GM19468 (cell line): ENCODE data around the gene VWCE.

ENCODE experiments used
- ATAC-seq: cut with Tn5 transposase; IDR thresholded peaks from one replicate; pipeline ENCODE4 v1.9.1; 2021; ENCODE audit warnings: mild to moderate bottlenecking, moderate library complexity, moderate number of reproducible peaks; ENCODE audit not compliant: unreplicated experiment; ENCODE audit errors: extremely low read depth

Gene VWCE

DNA sequence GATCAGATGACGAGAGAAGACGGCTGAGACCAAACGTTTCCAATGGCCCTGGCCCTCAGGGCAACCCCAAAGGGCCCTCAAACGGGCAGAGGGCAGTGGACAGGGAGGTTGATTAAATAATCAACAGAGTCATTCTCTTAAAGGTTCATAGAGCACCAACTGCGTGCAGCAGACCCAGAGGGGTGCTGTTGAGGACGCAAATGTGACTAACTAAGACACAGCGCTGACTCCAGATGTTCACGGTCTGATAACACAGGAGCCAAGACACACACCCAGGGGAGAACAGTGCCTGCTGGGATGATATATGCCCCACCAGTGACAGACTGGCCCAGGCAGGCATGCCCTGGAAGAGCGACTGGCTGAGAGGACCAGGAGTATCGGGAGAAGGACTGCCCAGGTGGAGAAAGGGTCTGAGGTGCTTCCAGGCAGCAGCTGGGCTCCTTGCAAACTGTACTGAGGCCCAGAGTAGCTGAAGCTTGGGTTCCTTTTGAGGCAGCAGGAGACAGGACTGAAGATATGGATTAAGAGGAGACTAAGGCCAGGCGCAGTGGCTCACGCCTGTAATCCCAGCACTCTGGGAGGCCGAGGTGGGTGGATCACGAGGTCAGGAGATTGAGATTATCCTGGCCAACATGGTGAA lies 7.7 kb downstream of the VWCE start:
- ATAC-seq = no peak

DNA sequence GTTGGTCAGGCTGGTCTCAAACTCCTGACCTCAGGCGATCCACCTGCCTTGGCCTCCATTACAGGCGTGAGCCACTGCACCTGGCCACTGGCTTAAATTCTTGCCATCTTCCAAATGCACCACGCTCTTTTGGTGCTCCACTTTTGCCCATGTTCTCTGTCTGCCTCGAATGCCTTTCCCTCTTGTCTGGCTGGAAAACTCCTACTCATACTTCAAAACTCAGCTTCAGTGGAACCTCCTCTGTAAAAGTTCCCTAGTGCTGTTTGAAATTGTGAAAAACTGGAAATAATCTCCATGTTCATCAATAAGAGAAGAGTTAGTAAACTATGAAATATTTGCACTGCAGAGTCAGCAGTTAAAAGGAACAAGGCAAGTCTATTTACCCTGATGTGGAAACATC lies 11.5 kb downstream of the VWCE start:
- ATAC-seq = no peak

DNA sequence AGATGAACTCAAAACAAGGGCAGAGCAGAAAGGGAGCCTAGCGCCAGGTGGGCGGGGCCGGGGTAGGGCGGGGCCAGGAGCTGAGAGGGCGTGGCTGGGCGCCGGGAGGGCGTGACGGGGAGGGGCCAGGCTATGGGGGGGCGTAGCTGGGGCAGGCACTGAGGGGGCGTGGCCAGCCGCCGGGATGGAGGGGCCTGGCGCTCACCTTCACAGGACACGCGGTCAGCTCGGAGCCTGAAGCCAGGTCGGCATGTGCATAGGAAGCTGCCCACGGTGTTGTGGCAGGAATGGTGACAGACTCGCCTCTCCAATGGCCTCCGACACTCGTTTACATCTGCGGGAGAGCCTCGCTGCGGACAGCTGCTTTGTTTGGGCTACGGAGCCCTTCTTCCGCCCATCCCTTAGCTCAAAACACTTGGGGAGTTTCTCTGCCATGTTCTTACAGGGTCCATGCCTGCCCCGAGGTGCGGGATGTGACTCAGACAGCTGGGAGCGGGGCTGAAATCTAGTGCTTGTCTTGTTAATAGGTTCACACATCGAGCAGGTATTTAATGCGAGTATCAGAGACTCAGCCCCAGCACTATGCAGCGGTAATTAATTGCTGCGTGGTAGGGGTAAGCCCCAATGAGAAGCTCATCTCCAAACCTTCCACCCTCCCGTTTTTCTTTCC lies 13.4 kb downstream of the VWCE start:
- ATAC-seq = no peak

DNA sequence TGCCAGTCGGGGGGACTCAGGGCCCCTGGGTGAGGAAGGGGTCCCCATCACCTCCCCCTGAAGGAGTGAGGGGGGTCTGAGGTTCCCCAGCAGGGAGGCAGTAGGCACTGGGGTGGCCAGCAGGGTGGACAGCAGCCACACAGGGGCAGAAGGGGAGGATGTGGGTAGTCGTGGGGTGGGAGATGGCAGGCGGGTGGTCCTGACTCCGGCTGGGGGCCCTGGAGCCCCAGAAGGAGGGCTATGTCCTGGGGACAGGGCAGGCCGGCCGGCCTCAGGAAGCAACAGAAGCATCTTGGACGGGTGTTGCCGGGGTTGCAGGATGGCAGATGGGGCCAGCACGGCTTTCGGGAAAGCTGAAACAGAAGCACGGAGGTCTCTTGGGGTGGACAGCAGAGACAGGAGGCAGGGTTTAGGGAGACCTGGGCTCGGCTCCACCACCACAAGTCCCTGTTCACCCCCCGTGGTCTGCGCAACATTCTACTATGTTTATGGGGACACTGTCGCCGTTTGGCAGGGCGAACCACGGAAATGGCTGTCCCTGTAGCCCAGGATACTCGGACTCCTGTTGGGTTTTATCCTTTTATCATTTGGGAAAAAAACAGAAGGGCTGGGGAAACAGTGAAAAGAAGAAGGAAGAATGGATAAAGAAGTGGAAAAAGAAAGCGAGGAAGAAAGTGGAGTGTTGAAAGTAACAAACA lies 14.1 kb downstream of the VWCE start:
- ATAC-seq = no peak

DNA sequence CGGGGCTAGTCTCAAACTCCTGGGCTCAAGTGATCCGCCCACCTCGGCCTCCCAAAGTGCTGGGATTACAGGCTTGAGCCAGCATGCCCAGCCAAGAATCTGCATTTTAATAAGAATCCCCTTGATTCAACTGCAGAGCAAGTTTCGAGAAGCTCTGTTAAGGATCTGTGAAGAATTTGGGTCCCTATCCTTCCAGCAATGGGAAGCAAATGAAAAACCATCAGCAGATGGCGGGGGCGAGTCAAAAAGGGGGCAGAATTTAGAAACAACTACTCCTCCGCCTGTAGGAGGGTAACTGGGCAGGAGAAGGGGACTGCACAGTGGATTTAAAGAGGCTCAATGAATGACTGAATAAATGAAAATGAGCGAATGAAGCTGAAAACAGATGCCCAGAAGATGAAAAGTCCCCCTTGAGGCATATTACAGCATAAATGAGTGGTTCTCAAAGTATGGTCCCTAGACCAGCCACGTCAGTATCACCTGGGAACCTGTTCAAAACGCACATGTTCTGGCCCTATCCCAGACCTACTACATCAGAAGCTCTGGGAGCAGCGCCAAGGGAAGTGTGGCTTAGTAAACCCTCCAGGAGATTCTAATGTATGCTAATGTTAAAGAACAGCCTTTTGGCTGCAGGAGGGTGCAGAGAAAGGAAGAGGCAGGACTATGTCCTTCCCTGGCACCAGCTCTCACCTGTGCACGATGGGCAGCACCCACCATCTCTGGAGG lies 15.0 kb downstream of the VWCE start:
- no peak for ATAC-seq

DNA sequence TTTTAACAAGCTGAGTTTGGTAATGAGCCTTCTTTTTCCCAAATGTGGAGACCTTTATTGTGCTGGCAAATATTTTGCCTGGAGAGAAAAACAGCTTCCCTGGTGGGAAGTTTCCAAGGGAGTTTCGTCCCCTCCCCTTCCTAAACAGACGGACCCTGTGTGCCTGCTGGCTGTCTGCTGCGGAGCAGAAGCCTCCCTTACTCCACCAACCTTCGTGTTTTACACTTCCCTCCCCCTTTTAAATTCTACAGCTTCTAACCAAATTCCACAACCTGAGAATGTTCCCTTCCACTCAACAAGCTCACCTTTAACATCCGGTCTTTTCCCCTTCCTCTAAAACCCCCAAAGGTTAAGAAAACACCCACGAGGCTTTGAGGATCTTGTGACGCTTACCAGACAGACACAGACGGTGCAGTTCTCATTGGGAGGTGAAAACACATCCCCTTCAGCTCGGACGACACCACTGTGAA lies 17.1 kb downstream of the VWCE start:
- ATAC-seq = no peak

DNA sequence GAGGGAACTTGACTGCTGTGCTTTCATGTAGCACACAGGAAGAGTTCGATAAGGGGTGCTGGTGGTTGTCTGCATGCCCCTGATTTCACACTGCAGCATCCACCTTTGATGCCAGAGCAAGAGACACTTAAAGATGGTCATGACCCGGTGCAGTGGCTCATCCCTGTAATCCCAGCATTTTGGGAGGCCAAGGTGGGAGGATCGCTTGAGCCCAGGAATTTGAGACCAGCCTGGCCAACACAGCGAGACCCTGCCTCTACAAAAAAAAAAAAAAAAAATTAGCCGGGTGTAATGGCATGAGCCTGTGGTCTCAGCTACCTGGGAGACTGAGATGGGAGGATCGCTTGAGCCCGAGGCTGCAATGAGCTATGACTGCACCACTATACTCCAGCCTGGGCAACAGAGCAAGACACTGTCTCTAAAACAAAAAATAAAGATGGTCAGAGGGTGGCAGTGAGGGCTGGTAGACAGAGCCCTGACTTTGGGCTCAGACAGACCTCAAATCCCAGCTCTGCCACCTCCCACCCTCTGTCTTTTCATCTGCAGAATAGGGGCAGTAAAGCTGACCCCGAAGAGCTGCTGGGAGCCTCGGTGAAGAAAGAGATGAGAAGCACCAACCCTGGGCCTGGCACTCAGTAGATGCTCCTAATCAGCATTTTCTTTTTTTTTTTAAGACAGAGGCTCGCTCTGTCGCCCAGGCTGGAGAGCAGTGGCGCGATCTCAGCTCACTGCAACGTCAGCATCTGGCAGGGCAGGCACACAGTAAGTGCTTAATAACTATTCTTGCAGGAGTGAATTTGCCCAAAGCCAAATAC lies 17.7 kb downstream of the VWCE start:
- no peak for ATAC-seq

DNA sequence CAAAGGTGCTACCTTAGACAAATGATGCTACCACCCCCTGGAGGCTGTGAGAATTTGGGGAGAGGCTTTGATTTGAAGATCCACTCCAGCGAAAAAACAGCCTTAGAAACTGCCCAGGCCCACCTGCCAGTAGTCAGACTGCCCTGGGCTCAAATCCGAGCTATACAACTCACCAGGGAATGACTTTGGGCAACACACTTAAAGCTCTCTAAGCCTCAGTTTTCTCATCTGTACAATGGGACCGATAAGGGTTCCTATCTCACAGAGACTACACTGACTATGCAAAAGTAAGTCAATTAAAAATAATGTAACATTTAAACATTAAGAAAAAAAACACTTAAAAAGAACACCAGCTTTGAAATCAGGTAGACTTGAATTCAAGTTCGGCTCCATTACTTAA lies 19.9 kb downstream of the VWCE start:
- ATAC-seq = no peak

DNA sequence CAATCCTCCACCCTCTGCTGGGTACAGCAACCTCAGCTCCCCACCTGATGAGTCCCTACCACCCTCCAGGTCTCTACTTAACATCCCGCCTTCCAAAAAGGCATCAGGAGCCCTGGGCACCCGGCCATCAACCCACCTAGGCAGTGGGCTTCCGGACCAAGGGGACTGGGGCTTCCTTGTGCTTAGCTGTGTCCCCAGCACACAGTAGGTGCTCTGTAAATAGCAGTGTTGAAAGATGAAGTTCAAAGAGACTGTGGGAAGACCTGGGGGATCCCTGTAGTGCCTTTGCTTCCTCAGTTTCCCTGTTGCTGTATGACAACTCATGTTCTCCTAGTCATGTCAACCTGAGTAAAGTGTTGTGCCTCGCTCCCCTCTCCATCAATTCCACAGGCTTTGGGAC lies 21.0 kb downstream of the VWCE start:
- no peak for ATAC-seq

DNA sequence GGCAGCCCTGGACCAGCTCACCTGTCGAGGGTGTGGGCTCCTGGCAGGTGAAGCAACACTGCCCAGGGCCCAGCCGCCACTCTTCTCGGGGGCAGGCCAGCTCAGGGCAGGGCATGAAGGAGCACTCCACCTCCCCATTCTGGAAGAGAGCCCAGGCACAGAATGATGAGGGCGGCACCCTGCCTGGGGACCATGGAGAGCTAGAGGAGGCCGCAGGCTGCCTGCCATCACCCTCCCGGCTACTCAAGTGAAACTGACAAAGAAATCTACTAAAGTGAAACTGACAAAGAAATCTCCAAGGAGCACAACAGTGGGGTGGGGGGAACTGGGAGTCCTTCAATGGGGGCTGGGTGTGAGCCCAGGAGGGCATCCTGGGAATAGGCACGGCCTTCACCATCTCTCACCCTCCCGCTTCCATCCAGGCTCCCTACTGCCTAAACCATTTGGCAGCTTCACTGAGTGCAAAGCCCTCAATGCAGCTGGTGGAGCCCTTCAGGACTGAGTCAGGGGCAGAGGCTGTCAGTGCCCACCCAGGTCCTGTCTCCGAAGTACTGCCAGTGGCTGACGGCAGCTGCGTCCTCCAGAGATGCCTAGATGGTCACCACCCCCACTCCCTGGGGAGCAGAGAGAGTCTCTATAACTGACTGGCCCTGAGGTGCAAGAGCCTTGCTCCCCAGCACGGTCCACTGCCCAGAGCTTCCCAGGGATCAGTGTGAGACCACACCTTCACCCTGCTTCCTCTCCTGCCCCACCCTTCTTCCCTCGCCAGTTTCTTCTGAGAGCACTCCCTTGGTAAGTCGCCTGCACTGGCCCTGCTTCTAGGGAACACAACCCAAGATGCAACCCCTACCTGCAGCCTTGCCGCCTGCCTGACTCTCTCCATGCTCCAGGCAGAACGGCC lies 21.7 kb downstream of the VWCE start:
- ATAC-seq = no peak

DNA sequence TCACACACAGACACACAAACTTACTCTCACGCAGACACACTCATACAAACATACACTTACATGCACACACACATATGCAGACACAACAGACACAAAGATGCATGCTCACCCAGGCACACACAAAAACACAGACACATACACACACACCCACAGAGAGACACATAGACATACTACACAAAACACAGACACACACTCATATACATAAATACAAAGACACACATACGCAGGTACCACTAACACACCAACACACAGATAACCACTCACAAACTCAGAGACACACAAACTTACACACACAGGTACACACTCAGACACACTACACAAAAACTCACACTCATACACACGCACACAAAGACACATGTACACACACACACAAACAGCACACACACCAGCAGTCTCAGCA lies 22.4 kb downstream of the VWCE start:
- no peak for ATAC-seq

DNA sequence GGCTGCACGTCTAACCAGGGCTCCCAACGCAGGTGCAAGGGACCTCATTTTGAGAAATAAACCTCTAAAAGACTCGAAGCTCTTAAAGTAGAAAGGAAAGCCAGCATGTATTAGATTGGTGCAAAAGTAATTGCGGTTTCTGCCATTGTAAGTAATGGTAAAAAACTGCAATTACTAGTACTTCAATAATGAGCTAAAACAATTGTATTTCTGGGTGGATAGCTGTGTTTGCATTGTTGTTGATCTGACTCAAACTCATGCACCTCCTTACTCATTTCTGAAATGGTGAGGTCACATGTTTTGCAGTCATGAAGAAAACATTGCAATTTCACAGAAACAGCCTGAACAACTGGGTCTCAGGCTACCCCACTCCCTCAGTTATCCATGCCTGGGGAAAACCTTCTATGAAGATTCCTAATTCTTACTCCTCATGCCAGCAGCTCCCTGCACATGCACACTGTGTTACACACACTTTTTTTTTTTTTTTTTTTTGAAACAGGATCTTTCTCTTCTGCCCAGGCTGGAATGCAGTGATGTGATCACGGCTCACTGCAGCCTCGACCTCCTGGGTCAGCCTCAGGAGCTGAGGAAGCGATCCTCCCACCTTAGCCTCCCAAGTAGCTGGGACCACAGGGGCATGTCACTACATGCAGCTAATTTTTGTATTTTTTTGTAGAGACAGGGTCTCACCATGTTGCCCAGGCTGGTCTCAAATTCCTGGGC lies 24.6 kb downstream of the VWCE start:
- ATAC-seq = no peak

DNA sequence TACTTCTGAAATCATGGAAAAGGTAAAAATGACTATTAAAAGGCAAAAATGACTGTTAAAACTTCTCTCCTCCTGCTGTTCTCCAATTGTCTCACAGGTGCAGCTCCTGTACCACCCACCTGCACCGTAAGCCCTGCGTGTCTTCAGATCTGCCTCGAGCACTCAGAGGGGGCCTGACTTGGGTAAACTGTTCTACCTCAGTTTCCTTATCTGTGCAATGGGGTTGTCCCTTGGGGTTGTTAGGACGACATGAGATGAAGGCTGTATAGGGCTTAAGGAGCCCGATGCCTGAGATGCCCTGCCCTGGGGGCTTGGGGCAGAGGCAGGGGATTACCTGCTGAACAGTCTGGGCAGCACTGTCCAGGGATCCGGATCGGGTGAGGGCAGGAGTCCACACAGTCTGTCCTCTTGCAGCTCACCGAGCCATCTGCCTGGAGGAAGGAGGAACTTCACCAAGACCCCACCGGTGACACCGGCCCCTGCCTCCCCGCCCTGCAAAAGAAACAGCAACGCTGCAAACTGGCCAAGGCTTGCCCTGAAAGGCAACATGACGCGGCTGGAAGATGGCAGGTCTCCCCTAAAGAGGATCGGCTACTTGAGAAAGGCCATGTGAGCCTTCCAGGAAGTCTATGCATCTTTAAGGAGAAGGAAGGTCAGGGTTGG lies 26.4 kb downstream of the VWCE start:
- no peak for ATAC-seq

DNA sequence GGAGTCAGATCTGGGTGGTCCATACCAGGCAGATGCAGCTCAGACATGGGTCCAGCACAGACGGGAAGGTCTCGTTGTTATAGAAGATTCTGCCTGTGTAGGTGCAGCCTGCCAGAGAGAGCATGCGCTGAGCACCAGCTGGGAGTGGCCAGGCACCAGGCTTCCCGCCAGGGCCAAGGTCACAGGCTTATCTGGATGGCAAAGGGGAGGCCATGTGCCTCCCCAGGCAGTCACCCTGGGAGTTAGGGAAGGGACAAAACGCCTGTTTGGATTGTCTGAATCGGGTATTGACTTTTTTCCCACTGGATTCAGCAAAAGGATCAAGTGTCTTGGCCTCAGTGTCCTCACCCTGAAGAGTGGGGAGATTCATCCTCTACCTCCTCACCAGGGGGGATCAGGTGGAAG lies 27.7 kb downstream of the VWCE start:
- no peak for ATAC-seq

DNA sequence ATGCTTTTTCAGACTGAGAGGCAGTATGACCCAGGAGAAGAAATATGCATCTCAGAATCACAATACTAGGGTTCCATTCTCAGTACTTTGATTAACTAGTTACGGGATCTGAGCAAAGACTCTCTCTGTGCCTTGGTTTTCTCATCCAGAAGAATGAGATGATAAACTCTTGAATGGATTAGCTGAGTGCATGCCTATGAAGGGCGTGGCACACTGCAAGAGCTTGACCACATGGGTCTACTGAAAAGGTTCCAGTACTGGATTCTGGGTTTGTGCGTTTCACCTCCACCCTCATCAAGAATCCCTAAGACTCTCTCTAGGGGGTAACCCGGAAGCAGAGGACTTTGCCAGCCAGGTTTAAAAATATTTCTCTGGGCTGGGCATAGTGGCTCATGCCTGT lies 28.5 kb downstream of the VWCE start:
- ATAC-seq = no peak

DNA sequence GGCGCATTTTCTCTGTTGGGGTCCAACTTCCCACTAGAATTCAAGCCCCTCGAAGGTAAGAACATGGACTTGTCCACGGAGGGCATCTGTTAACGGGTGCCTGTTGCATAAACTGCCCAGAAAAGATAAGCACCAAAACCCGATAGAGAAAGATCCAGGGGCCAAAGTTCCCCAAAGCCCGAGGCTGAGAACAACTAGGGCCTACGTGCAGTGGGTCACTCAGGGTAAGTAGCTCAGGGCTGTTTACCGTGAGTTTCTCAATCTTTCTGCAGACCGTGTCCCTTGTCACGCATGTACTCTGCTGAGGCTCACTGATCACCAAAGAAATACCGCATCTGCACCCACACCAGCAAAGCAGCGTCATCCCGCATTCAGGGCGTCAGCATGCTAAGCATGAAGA lies 29.8 kb downstream of the VWCE start:
- ATAC-seq = no peak

DNA sequence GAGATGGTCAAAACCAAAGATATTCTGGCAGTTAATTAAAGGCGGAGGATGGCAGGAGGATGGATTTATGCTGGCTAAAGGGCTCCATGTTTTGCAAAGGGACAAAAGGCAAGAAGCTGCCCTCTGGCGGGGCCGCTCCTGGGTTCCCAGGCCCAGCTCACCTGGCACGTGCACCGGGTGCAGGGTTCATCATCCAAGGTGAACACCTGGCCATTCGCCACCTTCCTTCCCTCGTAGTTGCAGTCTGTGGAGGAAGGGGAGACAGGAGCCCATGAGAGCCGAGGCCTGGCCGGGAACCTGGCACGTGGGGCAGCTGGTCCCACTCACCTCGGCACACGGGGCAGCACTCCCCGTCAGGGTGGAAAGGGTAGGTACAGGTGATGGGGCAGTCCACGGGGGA lies 30.3 kb downstream of the VWCE start:
- no peak for ATAC-seq

DNA sequence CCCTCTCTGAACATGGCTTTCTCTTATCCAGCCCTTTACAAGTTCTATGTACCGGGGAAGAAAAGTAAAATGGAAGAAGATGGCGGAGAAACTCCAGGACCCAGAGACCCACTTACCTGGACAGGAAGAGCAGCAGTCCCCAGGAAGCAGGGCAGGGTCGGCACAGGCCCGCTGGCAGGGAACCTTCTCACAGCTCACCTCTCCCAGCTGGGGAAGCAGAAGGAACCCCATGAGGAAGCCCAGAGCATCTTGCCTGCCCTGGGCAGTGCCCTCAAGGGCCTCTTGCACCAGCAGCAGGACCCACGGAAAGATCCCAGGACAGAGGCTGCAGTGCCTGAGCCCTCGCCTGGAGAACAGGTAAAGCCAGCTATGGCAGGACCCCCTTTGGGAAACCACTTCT lies 30.7 kb downstream of the VWCE start:
- ATAC-seq = no peak
